ENCODE data around the gene CEMIP2.

Gene CEMIP2

GRCh38 chr9:71769175-71770161 lies 1.2 kb upstream of the CEMIP2 start:
- DNase-seq = peak; percentile 59

DNA sequence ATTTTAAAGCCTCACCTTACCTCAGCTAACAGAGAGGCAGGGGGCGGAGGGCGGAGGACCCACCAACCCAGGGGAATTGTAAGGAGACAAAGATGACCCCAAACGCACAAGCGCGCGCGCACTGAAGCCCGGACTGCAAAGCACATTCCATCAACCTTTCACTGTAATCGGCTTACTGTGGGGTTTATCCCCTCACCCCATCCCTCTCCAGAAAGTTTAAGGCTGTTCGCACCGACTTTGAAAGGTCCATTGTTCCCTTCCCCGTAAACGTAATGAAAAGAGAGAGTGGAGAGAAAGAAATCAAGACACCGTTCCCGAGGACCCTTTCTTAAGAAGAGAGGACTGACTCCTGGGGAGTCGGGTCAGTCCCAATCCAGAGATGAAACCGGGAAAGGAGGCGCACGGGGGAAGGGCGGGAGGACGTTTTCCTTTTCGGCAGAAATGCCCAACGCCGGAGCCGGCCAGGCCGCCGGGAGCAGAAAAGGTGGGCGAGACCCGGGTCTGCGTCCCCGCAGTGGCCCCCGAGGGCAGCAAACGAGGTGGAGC lies 464 bp downstream of the CEMIP2 start:
- DNase-seq = peak; percentile 40

GRCh38 chr9:71767163-71767775 lies 1.0 kb downstream of the CEMIP2 start:
- DNase-seq = no peak

DNA sequence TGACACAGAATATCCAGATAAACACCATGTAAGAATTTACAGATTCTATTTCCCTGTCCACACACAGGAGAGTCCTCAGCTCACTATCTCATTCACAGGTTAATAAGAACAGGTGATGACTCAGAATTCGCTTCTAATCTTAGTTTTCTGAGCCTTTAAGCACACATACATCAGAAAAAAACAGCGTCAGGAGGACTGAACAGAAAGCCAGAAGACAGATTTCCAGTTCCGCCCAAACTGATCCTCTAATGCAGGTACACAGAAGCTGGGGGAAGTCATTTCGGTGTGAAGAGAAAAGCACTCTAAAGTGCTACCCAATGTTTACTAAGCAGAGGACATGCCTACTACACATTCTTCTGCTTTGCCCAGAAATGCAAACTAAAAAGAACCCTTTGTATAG lies 1.6 kb downstream of the CEMIP2 start:
- no peak for DNase-seq

DNA sequence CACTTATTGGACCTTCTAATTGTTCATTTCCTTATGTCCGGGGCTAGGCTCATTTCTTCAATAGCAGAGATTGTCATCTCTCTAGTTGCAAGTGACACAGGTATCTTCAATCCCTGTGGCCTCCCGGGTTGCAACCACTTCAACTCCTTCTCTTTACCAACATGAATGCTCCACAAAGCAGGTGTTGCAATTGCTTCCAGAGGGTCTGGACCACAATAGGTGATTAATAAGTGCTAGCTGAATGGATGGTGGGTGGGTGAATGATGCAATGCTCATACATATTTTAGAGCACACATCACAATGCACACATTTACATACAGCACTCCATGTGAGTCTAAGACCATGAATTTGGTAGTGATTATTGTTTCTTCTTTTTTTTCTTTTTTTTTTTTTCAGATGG lies 2.6 kb downstream of the CEMIP2 start:
- peak; percentile 78 for DNase-seq

GRCh38 chr9:71764891-71765290 lies 3.4 kb downstream of the CEMIP2 start:
- no peak for DNase-seq

- no peak for DNase-seq
Observed at GRCh38 chr9:71764463-71764862, 3.9 kb downstream of the CEMIP2 start.

- peak; percentile 61 for DNase-seq
Observed at GRCh38 chr9:71763832-71764231, 4.5 kb downstream of the CEMIP2 start.

DNA sequence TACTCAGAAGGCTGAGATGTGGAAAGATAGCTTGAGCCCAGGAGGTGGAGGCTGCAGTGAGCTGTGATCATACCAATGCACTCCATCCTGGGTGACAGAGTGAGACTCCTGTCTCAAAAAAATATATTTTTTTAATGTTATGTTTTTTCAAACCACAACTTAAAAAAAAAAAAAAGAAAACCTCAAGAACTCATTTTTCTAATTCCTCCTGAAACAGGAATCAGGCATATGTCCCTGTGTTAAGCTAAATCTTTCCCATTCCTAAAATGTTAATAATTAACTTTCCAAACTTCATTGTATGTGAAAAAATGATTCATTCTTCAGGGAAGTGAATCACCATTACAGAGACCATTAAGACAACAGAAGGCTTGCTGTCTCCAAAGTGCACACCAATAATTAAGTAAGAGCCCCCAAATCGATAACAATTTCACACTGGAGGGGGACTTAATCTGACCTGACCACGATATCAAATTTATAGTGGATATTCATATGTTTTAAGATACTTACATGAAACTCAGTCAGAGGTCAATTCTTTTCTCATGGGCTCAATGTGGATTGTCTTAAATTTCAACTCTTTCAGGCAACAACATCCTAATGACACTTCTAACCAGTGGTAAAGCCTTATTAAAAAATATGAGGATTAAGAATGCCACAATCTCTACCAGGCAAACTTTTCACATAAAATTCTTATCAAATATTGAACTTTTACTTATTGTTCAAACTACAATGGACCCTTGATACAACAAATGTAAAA lies 5.2 kb downstream of the CEMIP2 start:
- DNase-seq = peak; percentile 86

DNA sequence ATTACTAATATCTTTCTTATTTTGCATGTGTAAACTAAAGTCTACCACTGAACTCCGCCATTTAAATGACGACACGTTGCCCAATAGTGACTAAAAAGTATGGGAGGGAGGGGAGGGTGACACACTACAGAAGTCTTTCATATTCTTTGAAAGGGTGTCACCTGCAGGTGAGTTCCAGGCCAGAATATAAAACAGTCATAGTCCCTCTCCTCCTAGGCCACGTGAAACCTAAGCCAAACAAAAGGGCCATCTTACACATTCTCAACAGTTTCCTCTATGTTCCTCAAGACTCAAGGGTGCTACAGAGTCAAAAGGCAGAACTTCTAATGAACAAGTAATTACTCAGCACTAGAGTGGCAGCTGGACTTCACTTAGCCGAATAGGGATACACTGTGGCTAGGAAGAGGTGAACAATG lies 6.4 kb downstream of the CEMIP2 start:
- DNase-seq = no peak

DNA sequence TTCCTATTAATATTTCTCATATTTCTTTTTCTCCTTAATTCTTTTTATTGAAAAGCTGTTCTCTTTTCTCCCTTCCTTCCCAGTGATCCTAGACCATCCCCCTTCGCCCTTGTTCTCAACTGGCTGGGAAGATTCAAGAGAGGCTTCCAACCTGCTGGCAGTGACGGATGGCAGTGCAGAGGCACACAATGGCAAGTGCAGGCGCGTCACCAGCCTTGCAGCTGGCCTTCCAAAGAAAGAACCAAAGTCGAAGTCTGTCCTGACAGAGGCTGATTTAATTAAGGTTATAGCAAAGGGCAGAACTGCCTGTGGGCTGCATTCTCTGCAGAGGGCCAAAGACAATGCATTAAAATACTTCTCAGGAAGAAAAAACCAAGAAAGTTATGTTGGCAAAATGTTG lies 7.4 kb downstream of the CEMIP2 start:
- no peak for DNase-seq

DNA sequence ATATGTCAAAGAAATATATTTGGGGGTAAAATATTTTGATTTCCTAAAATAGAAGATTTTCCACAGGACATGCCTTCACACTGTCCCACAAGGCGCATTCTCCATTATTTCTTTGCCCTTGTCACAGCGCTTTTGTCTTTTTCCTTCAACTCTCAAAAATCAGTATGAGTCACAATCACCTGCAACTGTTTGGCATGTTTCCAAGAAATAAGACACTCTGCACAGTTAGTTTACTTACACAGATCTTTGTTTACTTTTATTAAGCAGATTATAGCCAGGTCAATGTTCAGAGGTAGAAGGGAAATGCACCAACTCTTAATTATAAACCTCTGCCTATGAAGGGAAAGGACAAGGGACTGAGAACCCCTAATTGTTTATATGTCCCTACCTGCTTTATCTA lies 9.5 kb downstream of the CEMIP2 start:
- DNase-seq = no peak

GRCh38 chr9:71758277-71758676 lies 10.0 kb downstream of the CEMIP2 start:
- no peak for DNase-seq

- no peak for DNase-seq
Observed at GRCh38 chr9:71756753-71757152, 11.6 kb downstream of the CEMIP2 start.

GRCh38 chr9:71755869-71756268 lies 12.4 kb downstream of the CEMIP2 start:
- no peak for DNase-seq

DNA sequence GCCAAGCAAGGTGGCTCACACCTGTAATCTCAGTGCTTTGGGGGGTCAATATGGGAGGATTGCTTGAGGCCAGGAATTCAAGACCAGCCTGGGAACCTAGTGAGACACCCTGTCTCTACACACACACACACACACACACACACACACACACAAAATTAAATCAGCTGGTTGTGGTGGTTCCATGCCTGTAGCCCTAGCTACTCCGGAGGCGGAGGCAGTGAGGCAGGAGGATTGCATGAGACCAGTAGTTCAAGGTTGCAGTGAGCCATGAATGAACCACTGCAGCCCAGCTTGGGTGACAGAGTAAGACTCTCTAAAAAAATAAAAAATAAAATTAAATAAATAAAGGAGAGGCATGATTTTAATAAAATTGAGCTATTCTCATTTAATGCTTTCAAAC lies 13.1 kb downstream of the CEMIP2 start:
- DNase-seq = no peak

DNA sequence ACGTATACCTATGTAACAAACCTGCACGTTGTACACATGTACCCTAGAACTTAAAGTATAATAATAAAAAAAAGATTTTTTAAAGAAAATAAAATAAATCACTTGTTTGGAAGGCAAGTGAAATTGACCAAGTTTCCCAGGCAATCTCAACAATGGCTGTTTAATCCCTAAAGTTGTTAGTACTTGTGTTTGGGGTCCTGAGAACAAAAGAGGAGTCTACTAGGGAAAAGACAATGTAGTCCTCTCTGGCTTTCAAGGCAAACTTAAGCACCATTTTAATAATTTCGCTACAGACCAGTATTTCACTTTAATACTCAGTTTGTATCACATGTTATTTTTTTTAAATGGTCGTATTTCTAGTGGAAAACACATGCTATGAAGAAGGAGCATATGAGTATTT lies 14.2 kb downstream of the CEMIP2 start:
- no peak for DNase-seq

DNA sequence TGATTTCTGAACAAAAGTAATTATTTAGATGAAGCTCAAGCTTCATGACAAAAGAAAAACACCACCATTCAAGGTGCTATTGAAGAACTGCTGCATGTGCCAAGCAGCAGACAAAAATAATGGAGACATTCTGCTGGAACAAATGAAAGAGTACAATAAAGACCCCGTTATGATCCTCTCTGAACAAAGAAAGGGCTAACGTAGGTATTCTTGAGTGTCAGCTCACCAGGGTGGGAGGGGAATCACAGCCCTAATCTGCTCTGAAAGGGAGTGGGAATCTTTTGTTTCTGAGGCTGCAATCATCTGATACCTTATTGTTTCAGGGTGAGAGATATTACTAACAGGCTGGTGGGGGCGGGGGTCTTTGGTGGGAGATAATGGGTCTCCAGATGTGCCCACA lies 15.4 kb downstream of the CEMIP2 start:
- DNase-seq = no peak

DNA sequence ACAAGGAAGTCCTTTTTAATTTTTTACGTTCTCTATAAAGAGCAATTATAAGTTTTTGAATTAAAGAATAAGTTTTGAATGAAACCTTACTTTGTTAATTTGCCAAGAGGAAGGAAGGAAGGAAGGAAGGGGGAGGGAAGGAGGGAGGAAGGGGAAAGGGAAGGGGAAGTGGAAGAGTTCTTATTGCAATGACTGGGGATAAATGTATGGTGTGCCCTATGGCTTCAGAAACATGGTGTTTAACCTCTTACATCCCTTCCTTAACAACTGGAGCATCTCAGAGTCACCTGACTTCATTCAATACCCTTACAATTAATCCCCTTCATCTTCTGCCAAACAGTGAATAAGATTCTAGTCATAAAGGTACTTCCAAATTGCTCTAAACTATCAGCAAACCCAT lies 16.0 kb downstream of the CEMIP2 start:
- DNase-seq = no peak

- peak; percentile 68 for DNase-seq
Observed at GRCh38 chr9:71748280-71748743, 20.0 kb downstream of the CEMIP2 start.

DNA sequence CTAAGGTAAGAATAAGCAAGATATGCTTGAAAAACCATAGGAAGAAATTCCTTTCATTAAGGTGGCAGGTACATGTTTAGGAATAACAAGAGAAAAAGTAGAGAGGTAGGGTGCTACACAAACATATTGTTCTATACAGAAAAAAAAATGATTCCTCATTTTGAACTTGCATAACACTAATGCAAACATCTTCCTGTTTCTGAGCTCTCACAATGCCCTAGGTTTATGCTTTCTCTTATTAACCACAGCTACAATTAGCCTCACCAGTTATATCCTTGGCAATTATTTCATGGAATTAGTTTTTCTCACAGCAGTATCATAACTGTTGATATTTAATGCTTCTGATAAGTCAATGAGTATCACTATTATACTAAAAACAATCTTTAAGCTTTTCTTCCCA lies 20.7 kb downstream of the CEMIP2 start:
- no peak for DNase-seq

GRCh38 chr9:71746758-71747125 lies 21.6 kb downstream of the CEMIP2 start:
- no peak for DNase-seq

Measured in EL (cell line).